GM19467 (cell line): ENCODE data around the gene ANHX.
"Not testable (repeated sequence)": the region's sequence is repeated elsewhere in the genome, so short reads cannot be mapped to it uniquely, and the experiment has no call there.

Experiments used
- ATAC-seq: cut with Tn5 transposase; IDR thresholded peaks from one replicate; pipeline ENCODE4 v1.9.1; 2021; ENCODE audit warnings: mild to moderate bottlenecking, moderate library complexity; ENCODE audit not compliant: unreplicated experiment

Gene ANHX

GRCh38 chr12:133235401-133236112 is at the start of gene ANHX:
TSS of gene ANHX (minus strand) at chr12:133235877. CDS start at chr12:133234356, 1,521 bp downstream.
- no peak for ATAC-seq

- ATAC-seq: not testable (repeated sequence)
Measured at GRCh38 chr12:133264668-133265067, 29.0 kb upstream of the ANHX start.

GRCh38 chr12:133264173-133264572 is 28.5 kb upstream of the ANHX start:
- ATAC-seq: no peak

- ATAC-seq: no peak
Measured at GRCh38 chr12:133256321-133256720, 20.6 kb upstream of the ANHX start.

- not testable (repeated sequence) for ATAC-seq
Measured at GRCh38 chr12:133255833-133256232, 20.2 kb upstream of the ANHX start.

GRCh38 chr12:133251732-133252131 is 16.1 kb upstream of the ANHX start:
- no peak for ATAC-seq

- no peak for ATAC-seq
Measured at GRCh38 chr12:133236556-133236955, 879 bp upstream of the ANHX start.

- ATAC-seq: no peak
Measured at GRCh38 chr12:133236144-133236543, 467 bp upstream of the ANHX start.

GRCh38 chr12:133234971-133235370 is 706 bp downstream of the ANHX start:
- no peak for ATAC-seq

GRCh38 chr12:133233993-133234564 is 1.6 kb downstream of the ANHX start:
- ATAC-seq: no peak

GRCh38 chr12:133233006-133233405 is 2.7 kb downstream of the ANHX start:
- no peak for ATAC-seq

- ATAC-seq: no peak
Measured at GRCh38 chr12:133231001-133231400, 4.7 kb downstream of the ANHX start.

- ATAC-seq: no peak
Measured at GRCh38 chr12:133227281-133227852, 8.3 kb downstream of the ANHX start.

GRCh38 chr12:133226690-133227089 is 9.0 kb downstream of the ANHX start:
- no peak for ATAC-seq

GRCh38 chr12:133225527-133225926 is 10.2 kb downstream of the ANHX start:
- ATAC-seq: no peak

GRCh38 chr12:133222211-133222610 is 13.5 kb downstream of the ANHX start:
- no peak for ATAC-seq

GRCh38 chr12:133221241-133221640 is 14.4 kb downstream of the ANHX start:
- ATAC-seq: no peak

- no peak for ATAC-seq
Measured at GRCh38 chr12:133220521-133220920, 15.2 kb downstream of the ANHX start.

- no peak for ATAC-seq
Measured at GRCh38 chr12:133217219-133217618, 18.5 kb downstream of the ANHX start.

GRCh38 chr12:133215724-133216123 is 20.0 kb downstream of the ANHX start:
- no peak for ATAC-seq

- ATAC-seq: no peak
Measured at GRCh38 chr12:133206390-133206789, 29.3 kb downstream of the ANHX start.

GRCh38 chr12:133204264-133204603 is 31.4 kb downstream of the ANHX start:
- no peak for ATAC-seq
